ENCODE data around the gene BAIAP2L2.
"Not testable (repeated sequence)": the region's sequence is repeated elsewhere in the genome, so short reads cannot be mapped to it uniquely, and the experiment has no call there.

The BAIAP2L2 gene

GRCh38 chr22:38066381-38067027, 44.0 kb downstream of the BAIAP2L2 start:
- DNase-seq, result no peak

- DNase-seq, result no peak
Observed at GRCh38 chr22:38065539-38065938, 44.9 kb downstream of the BAIAP2L2 start.

GRCh38 chr22:38062791-38063190, 47.7 kb downstream of the BAIAP2L2 start:
- DNase-seq, result no peak

GRCh38 chr22:38056969-38057891, 53.3 kb downstream of the BAIAP2L2 start, which contains the start of gene PICK1:
PICK1 (plus strand) TSS chr22:38057404; CDS start chr22:38057810, 406 bp downstream.
- DNase-seq, result peak; percentile 94

- peak; percentile 88 for DNase-seq
Observed at GRCh38 chr22:38051900-38052862, 58.3 kb downstream of the BAIAP2L2 start.

- no peak for DNase-seq
Observed at GRCh38 chr22:38051261-38051660, 59.2 kb downstream of the BAIAP2L2 start.

GRCh38 chr22:38050720-38051119, 59.8 kb downstream of the BAIAP2L2 start:
- DNase-seq, result no peak

GRCh38 chr22:38049812-38050619, 60.5 kb downstream of the BAIAP2L2 start:
- no peak for DNase-seq

GRCh38 chr22:38046070-38046748, 64.3 kb downstream of the BAIAP2L2 start:
- DNase-seq, result no peak

- no peak for DNase-seq
Observed at GRCh38 chr22:38043151-38044039, 67.1 kb downstream of the BAIAP2L2 start.

- DNase-seq, result no peak
Observed at GRCh38 chr22:38042488-38042790, 68.0 kb downstream of the BAIAP2L2 start.

GRCh38 chr22:38041760-38042487, 68.6 kb downstream of the BAIAP2L2 start:
- no peak for DNase-seq

GRCh38 chr22:38040953-38041759, 69.3 kb downstream of the BAIAP2L2 start:
- DNase-seq, result no peak

- DNase-seq, result no peak
Observed at GRCh38 chr22:38038890-38039812, 71.3 kb downstream of the BAIAP2L2 start.

GRCh38 chr22:38038426-38038825, 72.1 kb downstream of the BAIAP2L2 start:
- no peak for DNase-seq

GRCh38 chr22:38037367-38038150, 72.9 kb downstream of the BAIAP2L2 start:
- not testable (repeated sequence) for DNase-seq
